Neural crest cell (in vitro differentiated cells): ENCODE data around the gene METRN. TPM values are rescaled to one million over a fixed set of nuclear protein-coding genes. Genes with fewer than 3 reads are reported as not detected.
A peak's percentile ranks its signal among the peaks of the same experiment; 100 is the strongest.

Source experiments
- DNase-seq: peaks from one replicate; pipeline ENCODE4 v3.0.0; 2021; ENCODE audit warnings: low read depth, mixed read lengths, low spot score
- H3K27ac Mint-ChIP-seq: one replicate; pipeline ENCODE4 v1.8.0; 2021; ENCODE audit warnings: mild to moderate bottlenecking, mixed read lengths; ENCODE audit not compliant: unreplicated experiment
- H3K27me3 Mint-ChIP-seq: 2 replicates; pipeline ENCODE4 v1.8.0; 2021; ENCODE audit warnings: low read depth, mild to moderate bottlenecking, mixed read lengths
- H3K36me3 Mint-ChIP-seq: 2 replicates; pipeline ENCODE4 v1.8.0; 2021; ENCODE audit warnings: low read depth, mild to moderate bottlenecking, mixed read lengths
- H3K4me1 Mint-ChIP-seq: 2 replicates; pipeline ENCODE4 v1.8.0; 2021; ENCODE audit warnings: mixed read lengths
- H3K4me3 Mint-ChIP-seq: one replicate; pipeline ENCODE4 v1.8.0; 2021; ENCODE audit warnings: mild to moderate bottlenecking, mixed read lengths
- H3K9me3 Mint-ChIP-seq: 2 replicates; pipeline ENCODE4 v1.8.0; 2021; ENCODE audit warnings: mixed read lengths
- total RNA-seq: library from RNA; stranded (reverse); gene quantifications from 2 replicates; pipeline ENCODE4 v1.2.1, GENCODE V29; 2021
- TF ChIP-seq, protein P1 (sequence below): fragments of 200-600 bp; sonication (generic); conservative IDR thresholded peaks from 2 replicates; pipeline ENCODE4 v1.5.0; 2021; ENCODE audit warnings: antibody characterized with exemption, mild to moderate bottlenecking

The METRN gene
- total RNA-seq, 1 donor from 2014 or later: 224 TPM

DNA sequence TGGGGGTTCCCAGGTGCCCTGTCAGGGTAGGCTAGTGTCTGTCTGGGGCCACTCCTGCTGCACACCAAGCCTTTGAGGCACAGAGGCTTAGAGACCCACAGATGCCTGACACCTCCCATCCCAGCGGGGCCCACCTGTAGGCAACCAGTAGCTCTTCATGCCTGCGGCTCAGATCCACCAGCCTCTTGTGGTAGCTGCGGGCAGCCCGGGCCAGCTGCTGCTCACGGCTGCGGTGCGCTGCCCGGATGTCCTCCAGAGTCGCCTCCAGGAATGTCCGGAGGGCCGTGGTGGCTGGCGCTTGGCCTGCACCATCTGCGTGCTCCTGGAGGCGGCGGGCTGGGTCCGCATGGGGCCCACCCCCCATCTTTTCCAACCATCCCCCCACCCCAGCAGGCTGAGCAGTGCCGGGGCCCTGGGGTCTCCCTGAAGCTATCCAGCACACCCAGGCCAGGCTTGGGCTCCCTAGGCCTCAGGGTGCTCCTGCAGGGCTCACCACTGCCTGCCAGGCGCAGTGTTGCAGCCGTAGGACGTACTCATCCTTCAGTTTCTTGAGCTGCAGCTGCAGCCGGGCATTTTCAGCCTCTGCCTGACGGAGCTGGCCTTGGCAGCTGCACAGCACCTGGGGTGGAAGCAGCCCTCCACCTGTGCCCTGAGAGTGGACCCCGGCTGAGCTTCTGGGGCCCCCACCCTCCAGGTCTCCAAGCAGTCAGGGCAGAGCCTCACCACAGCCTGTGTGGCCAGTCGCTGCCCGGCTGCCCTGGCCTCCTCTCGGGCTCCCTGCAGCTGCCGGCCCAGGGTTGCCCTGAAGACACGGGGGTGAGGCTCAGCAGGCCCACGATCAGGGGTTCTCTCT, 9.5 kb downstream of the METRN start:
- no peak for DNase-seq
- H3K4me3 Mint-ChIP-seq: peak overlapping the region; percentile 83
- no peaks in the 10 kb centered on the region for H3K36me3 Mint-ChIP-seq
- H3K4me1 Mint-ChIP-seq: peaks cover 11% of the 10 kb centered on the region
- H3K27ac Mint-ChIP-seq: no peak overlapping the region
- TF ChIP-seq, protein P1, sequence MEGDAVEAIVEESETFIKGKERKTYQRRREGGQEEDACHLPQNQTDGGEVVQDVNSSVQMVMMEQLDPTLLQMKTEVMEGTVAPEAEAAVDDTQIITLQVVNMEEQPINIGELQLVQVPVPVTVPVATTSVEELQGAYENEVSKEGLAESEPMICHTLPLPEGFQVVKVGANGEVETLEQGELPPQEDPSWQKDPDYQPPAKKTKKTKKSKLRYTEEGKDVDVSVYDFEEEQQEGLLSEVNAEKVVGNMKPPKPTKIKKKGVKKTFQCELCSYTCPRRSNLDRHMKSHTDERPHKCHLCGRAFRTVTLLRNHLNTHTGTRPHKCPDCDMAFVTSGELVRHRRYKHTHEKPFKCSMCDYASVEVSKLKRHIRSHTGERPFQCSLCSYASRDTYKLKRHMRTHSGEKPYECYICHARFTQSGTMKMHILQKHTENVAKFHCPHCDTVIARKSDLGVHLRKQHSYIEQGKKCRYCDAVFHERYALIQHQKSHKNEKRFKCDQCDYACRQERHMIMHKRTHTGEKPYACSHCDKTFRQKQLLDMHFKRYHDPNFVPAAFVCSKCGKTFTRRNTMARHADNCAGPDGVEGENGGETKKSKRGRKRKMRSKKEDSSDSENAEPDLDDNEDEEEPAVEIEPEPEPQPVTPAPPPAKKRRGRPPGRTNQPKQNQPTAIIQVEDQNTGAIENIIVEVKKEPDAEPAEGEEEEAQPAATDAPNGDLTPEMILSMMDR: no peak
- peaks cover 12% of the 10 kb centered on the region for H3K27me3 Mint-ChIP-seq
- no peaks in the 10 kb centered on the region for H3K9me3 Mint-ChIP-seq

DNA sequence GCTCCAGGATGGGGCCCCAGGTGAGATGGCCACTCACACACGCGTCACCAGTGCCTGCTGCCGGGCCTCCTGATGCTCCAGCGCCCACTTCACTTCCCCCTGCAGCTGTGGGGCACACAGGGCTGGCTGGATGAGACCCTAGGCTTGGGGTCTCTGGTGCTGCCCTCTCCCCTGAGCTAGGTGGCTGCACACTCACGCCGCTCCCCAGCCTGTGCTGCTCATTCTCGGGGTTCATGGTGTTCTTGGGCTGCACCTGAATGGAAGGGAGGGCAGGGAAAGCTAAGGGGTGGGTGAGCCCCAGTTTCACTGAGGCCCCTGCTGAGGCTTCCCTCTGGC, 10.1 kb downstream of the METRN start:
- H3K4me3 Mint-ChIP-seq: peak overlapping the region; percentile 83
- H3K36me3 Mint-ChIP-seq: no peaks in the 10 kb centered on the region
- H3K27me3 Mint-ChIP-seq: peaks cover 10% of the 10 kb centered on the region
- H3K9me3 Mint-ChIP-seq: no peaks in the 10 kb centered on the region
- TF ChIP-seq, protein P1: no peak
- no peak overlapping the region for H3K27ac Mint-ChIP-seq
- no peak for DNase-seq
- H3K4me1 Mint-ChIP-seq: peaks cover 5% of the 10 kb centered on the region

DNA sequence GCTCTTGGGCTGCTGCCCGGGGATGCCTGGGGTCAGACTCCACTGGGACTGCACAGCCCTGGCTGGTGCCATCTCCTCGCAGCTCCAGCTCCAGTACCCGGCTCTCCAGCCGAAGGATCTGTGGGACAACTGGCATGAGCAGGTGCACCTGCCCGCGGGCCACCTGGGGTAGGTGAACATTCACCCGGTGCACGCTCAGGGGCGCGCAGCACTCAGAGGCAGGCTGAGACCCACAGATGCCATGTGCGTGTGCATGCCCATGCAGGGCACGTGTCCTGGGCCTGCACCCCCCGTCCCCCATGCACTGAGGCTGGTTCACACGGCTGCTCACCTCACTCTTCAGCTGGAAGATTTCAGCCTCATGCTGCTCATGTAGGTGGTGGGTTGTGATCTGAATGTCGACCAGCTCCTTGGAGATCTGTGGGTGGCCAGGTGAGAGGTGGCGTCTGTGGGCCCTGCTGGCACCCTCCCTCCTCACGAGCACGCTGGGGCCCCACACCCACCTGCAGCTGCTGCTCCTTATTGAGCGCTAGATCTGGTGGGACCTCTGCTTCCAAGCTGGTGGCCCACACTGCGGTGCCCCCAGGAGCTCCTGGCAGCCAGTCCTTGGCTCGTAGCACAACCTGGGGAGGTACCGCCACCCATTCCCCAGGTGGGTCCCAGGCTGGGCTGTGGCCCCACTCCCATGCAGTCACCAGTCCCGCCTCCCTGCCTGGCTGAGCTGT, 10.7 kb downstream of the METRN start:
- no peak overlapping the region for H3K27ac Mint-ChIP-seq
- H3K4me3 Mint-ChIP-seq: peak overlapping the region; percentile 83

DNA sequence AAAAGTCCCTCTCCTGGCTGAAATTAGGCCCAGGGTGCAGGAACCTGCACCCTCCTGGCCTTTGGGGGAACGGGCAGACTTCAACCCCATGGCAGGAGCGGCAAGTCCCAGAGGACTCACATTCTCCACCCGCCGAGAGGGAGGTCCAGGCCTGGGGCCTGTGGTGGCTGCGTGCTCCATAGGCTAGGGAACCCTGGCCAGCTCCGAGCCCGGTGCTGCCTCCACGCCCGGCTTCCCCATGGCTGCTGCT, 11.2 kb downstream of the METRN start:
- DNase-seq: no peak
- no peaks in the 10 kb centered on the region for H3K4me1 Mint-ChIP-seq
- no peak overlapping the region for H3K27ac Mint-ChIP-seq
- no peaks in the 10 kb centered on the region for H3K36me3 Mint-ChIP-seq
- no peaks in the 10 kb centered on the region for H3K9me3 Mint-ChIP-seq
- peaks cover 6% of the 10 kb centered on the region for H3K27me3 Mint-ChIP-seq
- peak overlapping the region; percentile 75 for H3K4me3 Mint-ChIP-seq
- TF ChIP-seq, protein P1: no peak

More for the DNA sequence above, 10.7 kb downstream of the METRN start:
- TF ChIP-seq, protein P1: no peak
- H3K27me3 Mint-ChIP-seq: peaks cover 6% of the 10 kb centered on the region
- DNase-seq: no peak
- no peaks in the 10 kb centered on the region for H3K36me3 Mint-ChIP-seq
- H3K9me3 Mint-ChIP-seq: no peaks in the 10 kb centered on the region
- no peaks in the 10 kb centered on the region for H3K4me1 Mint-ChIP-seq

DNA sequence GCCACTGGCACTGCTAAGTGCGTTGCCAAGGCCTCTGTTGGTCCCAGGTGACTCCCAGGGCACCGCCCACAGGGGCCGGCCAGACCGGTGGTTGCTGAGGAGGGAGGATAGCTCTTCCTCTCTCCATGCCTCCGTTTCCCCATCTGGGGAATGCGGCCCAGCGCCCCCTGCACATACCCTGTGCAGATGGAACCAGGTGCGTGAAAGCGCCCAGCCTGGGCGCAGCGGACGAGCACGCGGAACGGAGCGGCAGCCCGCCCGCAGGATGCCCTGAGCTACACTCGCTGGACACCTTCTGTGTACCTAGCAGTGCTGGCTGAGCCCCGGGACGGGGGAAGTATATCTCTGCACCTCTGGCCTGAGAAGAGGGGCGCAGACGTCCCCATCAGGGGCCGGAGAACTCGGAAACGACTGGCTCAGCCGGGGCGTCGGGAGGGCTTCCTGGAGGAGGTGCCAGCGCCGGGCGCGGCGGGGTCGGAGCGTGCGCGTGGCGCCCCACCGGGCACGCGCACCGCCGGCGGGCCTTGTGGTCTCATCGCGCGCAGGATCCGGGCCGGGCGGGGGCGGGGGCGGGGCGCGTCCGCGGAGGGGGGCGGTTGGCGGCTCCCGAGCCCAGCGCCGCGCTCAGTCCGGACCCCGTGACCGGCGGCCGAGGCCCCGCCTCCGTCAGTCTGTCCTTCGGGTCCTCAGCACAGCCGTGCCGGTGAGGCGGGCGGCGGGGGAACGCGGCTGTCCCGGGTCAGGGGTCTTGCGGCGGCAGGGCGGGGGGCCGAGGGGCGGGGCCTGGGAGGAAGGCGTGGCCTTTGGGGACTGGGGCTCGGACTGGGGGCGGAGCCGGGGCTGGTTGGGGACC, 11.7 kb downstream of the METRN start, which contains the start of the genes CCDC78 and HAGHL:
CCDC78 (minus strand) TSS at position 6 of the 853 bp plus-strand sequence. CDS start 76 bp downstream, outside the sequence.
HAGHL (plus strand) TSS at position 669 of the 853 bp plus-strand sequence. CDS start 404 bp downstream, outside the sequence.
- Mint-ChIP-seq H3K9me3 (no peaks in the 10 kb centered on the region), H3K27me3 (peaks cover 6% of the 10 kb centered on the region), H3K4me1 (no peaks in the 10 kb centered on the region), H3K4me3 (peak within 1 kb of the TSS; percentile 83), H3K27ac (no peak within 1 kb of the TSS), H3K36me3 (no peaks in the 10 kb centered on the region)
- DNase-seq: no peak
- TF ChIP-seq, protein P1: no peak
